Spleen (tissue), 11 donors: ENCODE measurements around the gene TENM3. TPM values are rescaled to one million over a fixed set of nuclear protein-coding genes. Genes with fewer than 3 reads are reported as not detected.

Experiments
- DNase-seq: peaks from one replicate; pipeline ENCODE4 v3.0.0-alpha.2; 2020
- H3K27ac ChIP-seq, 8 donors: fragments of 200-600 bp; sonication (generic) in 7 of 8; 1 replicate in 4 of 8; 2 replicates in 4 of 8; pipeline versions ENCODE4 v1.5.0 to v1.8.0; 2016 to 2021; ENCODE audit warnings: inconsistent platforms in 4 of 8, mild to moderate bottlenecking in 4 of 8, moderate library complexity in 1 of 8
- H3K27me3 ChIP-seq, 7 donors: fragments of 200-600 bp; sonication (generic) in 6 of 7; replicated peaks in 1 of 7; 1 replicate in 4 of 7; 2 replicates in 3 of 7; pipeline versions ENCODE4 v1.5.0 to v1.8.0; 2016 to 2021; ENCODE audit warnings: inconsistent platforms in 3 of 7, mild to moderate bottlenecking in 1 of 7
- H3K36me3 ChIP-seq, 6 donors: fragments of 200-600 bp; sonication (generic) in 5 of 6; 1 replicate in 4 of 6; 2 replicates in 2 of 6; pipeline versions ENCODE4 v1.5.0 to v1.8.0; 2016 to 2021; ENCODE audit warnings: inconsistent platforms in 2 of 6
- H3K4me1 ChIP-seq, 6 donors: fragments of 200-600 bp; sonication (generic) in 5 of 6; 1 replicate in 3 of 6; 2 replicates in 3 of 6; pipeline versions ENCODE4 v1.5.0 to v1.8.0; 2016 to 2021; ENCODE audit warnings: inconsistent platforms in 3 of 6
- H3K4me3 ChIP-seq, 8 donors: fragments of 200-600 bp; sonication (generic) in 7 of 8; 1 replicate in 4 of 8; 2 replicates in 4 of 8; pipeline versions ENCODE4 v1.5.0 to v1.8.0; 2016 to 2021; ENCODE audit warnings: inconsistent platforms in 4 of 8, mild to moderate bottlenecking in 4 of 8, moderate library complexity in 2 of 8
- H3K9me3 ChIP-seq, 8 donors: fragments of 200-600 bp; sonication (generic) in 7 of 8; 1 replicate in 4 of 8; 2 replicates in 4 of 8; pipeline versions ENCODE4 v1.5.0 to v1.8.0; 2016 to 2021; ENCODE audit warnings: inconsistent platforms in 4 of 8
- CTCF ChIP-seq, 11 experiments: fragments of 200-600 bp in 7 of 11; fragments of 450-650 bp in 4 of 11; sonication (generic) in 4 of 11; IDR thresholded peaks in 8 of 11; conservative IDR thresholded peaks in 3 of 11; 1 replicate in 7 of 11; 2 replicates in 4 of 11; pipeline versions ENCODE4 v1.4.0 to v1.8.0; 2016 to 2021; ENCODE audit warnings: antibody characterized with exemption in 11 of 11, inconsistent platforms in 4 of 11, mild to moderate bottlenecking in 1 of 11
- POLR2A ChIP-seq, 3 donors: fragments of 450-650 bp; IDR thresholded peaks; one replicate each; pipeline ENCODE4 v1.5.1; 2017; ENCODE audit warnings: antibody characterized with exemption in 3 of 3, mild to moderate bottlenecking in 1 of 3
- POLR2AphosphoS5 ChIP-seq, 3 donors: sonication (generic); formaldehyde crosslinking; IDR thresholded peaks; one replicate each; pipeline ENCODE4 v1.5.1; 2017; ENCODE audit warnings: antibody characterized with exemption in 3 of 3
- WGBS, 5 donors: extraction: QIAGEN DNeasy Blood & Tissue Kit in 3 of 5; methylation state at CpG; one replicate each; pipeline versions ENCODE4 v1.1.5 to v1.1.7; 2013 to 2018; 5-methylcytosine and 5-hydroxymethylcytosine counted together
- intact Hi-C: fragments of 100-400 bp; cut with DNase I; formaldehyde crosslinking; loops from one replicate; pipeline ENCODE4 v1.15.0; 2023; ENCODE audit warnings: low total_unique reads
- polyA plus RNA-seq, 3 donors: library from polyadenylated mRNA; stranded (reverse); fragments of 200-250 nt; gene quantifications; one replicate each; pipeline ENCODE4 v1.2.1, GENCODE V29; 2013
- total RNA-seq, 7 donors: library from RNA; depleted of rRNA in 3 of 7; stranded (reverse); fragments of >200 nt in 3 of 7; fragmentation: NEBNext Ultra II Directional in 4 of 7; extraction: Animal tissue kit (Norgen Biotek cat#: 25700) in 4 of 7; gene quantifications; one replicate each; pipeline versions ENCODE4 v1.1.0 to v1.2.1, GENCODE V29; 2016 to 2021
- donor health status: healthy with polysubstance abuse.
- donor health status: DM: no; HTN: no; CAD: no; lungs with moderate emphysema.
- donor health status: DM: no; HTN: no; CAD: no.
- donor health status: Bipolar disorder and iron deficiency.
- donor health status: healthy.
- donor health status: DM: no; HTN: no; CAD: no.
- donor health status: DM: yes; HTN: yes; CAD: no.

TENM3 gene
- total and polyA plus RNA-seq, 10 donors: 0.37 to 45.6 (median 17.7) TPM

- Histone ChIP-seq H3K4me1 (no peaks in the 10 kb centered on the region), H3K4me3 (no peak overlapping the region), H3K36me3 (no peaks in the 10 kb centered on the region), H3K9me3 (peaks cover 0 to 16% (median 9%) of the 10 kb centered on the region in 8 donors), H3K27me3 (no peaks in the 10 kb centered on the region), H3K27ac (no peak overlapping the region)
- no peak for DNase-seq
- 76 to 93% (median 84%) methylated on average over 1 of the region's 1 CpG for WGBS, 5 donors
- TF ChIP-seq POLR2AphosphoS5 (IDR thresholded peaks at IDR 0.05) (no peak), POLR2A (IDR thresholded peaks at IDR 0.05) (no peak), CTCF (IDR thresholded peaks at IDR 0.05 in 8 of 11, conservative IDR thresholded peaks at IDR 0.05 in 3 of 11) (no peak)
- intact Hi-C loops: no loop called here
Measured at GRCh38 chr4:182645511-182645910, 402.3 kb downstream of the TENM3 start.

- DNase-seq: no peak
- no peaks in the 10 kb centered on the region for H3K36me3 ChIP-seq
- no peaks in the 10 kb centered on the region for H3K27me3 ChIP-seq
- peaks cover 0 to 16% (median 9%) of the 10 kb centered on the region in 8 donors for H3K9me3 ChIP-seq
- intact Hi-C loops: no loop called here
- TF ChIP-seq POLR2A (IDR thresholded peaks at IDR 0.05) (no peak), POLR2AphosphoS5 (IDR thresholded peaks at IDR 0.05) (no peak), CTCF (IDR thresholded peaks at IDR 0.05 in 8 of 11, conservative IDR thresholded peaks at IDR 0.05 in 3 of 11) (no peak)
- H3K27ac ChIP-seq: no peak overlapping the region
- no peak overlapping the region for H3K4me3 ChIP-seq
- no peaks in the 10 kb centered on the region for H3K4me1 ChIP-seq
- WGBS, 5 donors: 55 to 77% (median 74%) methylated on average over 4 of the region's 4 CpGs
Measured at GRCh38 chr4:182647646-182648300, 404.6 kb downstream of the TENM3 start.

GRCh38 chr4:182648766-182649165 lies 405.6 kb downstream of the TENM3 start:
- Histone ChIP-seq H3K36me3 (no peaks in the 10 kb centered on the region), H3K27me3 (no peaks in the 10 kb centered on the region), H3K4me1 (no peaks in the 10 kb centered on the region), H3K4me3 (no peak overlapping the region), H3K9me3 (peaks cover 0 to 16% (median 9%) of the 10 kb centered on the region in 8 donors), H3K27ac (no peak overlapping the region)
- DNase-seq: no peak
- intact Hi-C loops: no loop called here
- TF ChIP-seq POLR2A (IDR thresholded peaks at IDR 0.05) (no peak), CTCF (IDR thresholded peaks at IDR 0.05 in 8 of 11, conservative IDR thresholded peaks at IDR 0.05 in 3 of 11) (no peak), POLR2AphosphoS5 (IDR thresholded peaks at IDR 0.05) (no peak)

GRCh38 chr4:182649698-182650477 lies 406.7 kb downstream of the TENM3 start:
- H3K36me3 ChIP-seq: no peaks in the 10 kb centered on the region
- TF ChIP-seq POLR2AphosphoS5 (IDR thresholded peaks at IDR 0.05): no peak
- TF ChIP-seq POLR2A (IDR thresholded peaks at IDR 0.05): no peak
- TF ChIP-seq CTCF (IDR thresholded peaks at IDR 0.05 in 8 of 11, conservative IDR thresholded peaks at IDR 0.05 in 3 of 11): no peak
- H3K9me3 ChIP-seq: peaks cover 0 to 16% (median 9%) of the 10 kb centered on the region in 8 donors
- H3K27ac ChIP-seq: no peak overlapping the region
- no peak for DNase-seq
- WGBS, 5 donors: 77 to 81% (median 79%) methylated on average over 8 of the region's 8 CpGs
- H3K4me1 ChIP-seq: no peaks in the 10 kb centered on the region
- no peak overlapping the region for H3K4me3 ChIP-seq
- intact Hi-C loops: no loop called here
- no peaks in the 10 kb centered on the region for H3K27me3 ChIP-seq
